Fibroblast of peridontal ligament (primary cell): Measurements from ENCODE around the gene MOB2.

Experiments used
- DNase-seq: peaks from one replicate; pipeline ENCODE4 v3.0.0-alpha.2; 2010; ENCODE audit errors: extremely low read depth

The MOB2 gene

DNA sequence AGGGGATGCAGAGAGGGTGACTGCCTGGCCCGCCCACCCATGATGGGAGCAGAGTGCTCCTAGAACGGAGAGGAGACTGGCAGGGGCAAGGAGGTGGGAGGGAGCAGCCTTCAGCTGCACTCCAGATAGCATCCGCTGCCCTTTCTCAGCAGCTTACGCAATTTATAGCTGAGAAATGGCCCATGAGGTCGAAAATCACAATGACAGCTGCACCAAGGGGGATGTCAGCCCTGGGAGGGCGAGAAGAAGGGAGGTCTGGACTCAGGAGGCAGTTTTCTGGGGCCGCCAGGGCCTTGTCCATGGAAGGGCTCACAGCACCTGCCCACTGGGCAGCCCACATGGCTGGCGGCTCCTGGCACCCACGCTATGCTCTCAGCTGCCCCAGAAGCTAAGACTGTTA, 17.6 kb upstream of the MOB2 start:
- DNase-seq = no peak

DNA sequence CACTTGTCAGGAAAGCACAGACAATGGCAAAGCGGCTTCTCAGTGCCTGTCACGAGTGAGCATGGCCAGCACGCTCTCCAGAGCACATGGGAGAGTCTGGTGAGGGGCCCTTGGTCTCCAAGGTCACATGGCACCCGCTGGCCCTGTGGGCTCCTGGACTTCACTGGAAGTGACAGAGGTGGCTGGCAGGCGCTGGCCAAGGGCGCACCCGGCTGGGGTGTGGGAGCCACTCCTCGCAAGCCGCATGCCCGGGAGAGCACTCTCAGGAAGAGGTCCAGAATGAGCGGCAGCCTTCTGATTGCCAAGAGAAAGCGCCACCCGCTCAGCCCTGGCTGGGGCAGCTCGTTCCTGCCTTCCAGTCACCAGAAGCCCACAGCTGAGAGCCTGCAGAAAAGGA, 17.1 kb upstream of the MOB2 start:
- DNase-seq = no peak

DNA sequence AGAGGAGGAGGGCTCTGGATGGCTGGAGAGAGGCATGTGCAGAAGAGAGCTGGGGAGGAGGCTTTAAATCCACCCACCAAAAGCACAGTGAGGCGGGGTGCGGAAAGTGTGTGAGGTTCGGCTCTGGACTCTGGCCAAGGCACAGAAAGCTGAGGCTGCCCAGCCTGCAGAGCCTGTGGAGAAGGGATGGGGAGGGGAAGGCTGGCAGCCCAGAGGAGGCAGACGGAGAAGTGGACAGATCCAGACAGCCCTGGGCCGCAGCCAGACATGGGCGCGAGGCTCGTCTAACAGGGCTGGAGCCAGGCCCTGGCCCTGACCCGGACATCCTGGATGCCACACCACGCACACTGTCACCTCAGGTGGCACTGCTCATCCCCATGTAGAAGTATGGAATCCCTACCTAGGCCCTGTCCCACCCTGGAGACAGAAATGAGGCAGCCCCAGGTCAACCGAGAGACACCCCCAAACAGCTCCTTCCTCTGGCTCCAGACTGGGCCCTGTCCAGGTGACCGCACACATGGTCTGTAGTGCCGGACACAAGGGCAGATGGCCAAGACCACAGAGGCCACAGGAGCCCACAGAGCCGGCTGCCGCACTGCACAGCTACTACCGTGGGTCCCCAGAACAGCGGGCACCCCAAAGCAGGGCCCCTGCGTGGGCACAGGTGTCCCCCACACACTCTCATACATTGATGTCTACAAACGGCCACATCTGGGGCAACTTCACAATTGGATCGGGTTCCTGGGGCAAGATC, 16.6 kb upstream of the MOB2 start:
- no peak for DNase-seq

DNA sequence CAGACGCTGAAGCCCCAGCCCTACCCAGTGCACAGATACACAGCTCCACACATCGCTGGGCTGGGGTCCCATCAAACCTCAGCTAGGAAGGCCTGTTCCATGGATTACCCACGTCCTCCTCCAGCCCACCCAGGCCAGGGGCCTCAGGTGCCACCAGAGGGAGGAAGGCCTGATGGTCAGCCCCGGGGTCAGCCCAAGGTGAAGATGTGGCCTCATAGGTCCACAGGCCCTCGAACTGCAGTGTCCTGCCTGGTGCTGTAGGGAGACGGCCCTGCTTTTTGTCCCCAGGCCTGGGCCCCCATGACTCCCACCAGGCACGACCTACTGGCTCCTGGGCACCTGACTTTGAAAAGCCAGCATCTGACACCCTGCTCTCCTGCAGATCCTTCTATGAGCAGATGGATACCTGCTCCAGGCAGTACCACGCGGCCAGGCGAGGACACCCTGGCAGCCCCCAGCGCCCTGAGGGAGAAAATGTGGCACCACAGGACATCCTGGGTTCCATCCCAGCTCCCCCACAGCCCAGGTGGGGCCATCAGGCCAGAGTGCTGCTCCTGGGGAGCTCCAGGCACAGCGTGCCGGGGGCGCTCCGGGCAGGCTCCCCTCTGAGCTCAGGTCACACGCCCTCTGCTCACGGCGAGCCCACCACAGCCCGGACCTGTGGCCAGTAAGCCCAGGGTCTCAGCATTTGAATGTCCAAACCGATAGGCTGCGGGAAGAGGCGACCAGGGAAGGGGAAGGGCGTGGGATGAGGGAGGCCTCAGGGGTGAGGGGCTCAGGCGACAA, 15.8 kb upstream of the MOB2 start:
- DNase-seq = no peak

DNA sequence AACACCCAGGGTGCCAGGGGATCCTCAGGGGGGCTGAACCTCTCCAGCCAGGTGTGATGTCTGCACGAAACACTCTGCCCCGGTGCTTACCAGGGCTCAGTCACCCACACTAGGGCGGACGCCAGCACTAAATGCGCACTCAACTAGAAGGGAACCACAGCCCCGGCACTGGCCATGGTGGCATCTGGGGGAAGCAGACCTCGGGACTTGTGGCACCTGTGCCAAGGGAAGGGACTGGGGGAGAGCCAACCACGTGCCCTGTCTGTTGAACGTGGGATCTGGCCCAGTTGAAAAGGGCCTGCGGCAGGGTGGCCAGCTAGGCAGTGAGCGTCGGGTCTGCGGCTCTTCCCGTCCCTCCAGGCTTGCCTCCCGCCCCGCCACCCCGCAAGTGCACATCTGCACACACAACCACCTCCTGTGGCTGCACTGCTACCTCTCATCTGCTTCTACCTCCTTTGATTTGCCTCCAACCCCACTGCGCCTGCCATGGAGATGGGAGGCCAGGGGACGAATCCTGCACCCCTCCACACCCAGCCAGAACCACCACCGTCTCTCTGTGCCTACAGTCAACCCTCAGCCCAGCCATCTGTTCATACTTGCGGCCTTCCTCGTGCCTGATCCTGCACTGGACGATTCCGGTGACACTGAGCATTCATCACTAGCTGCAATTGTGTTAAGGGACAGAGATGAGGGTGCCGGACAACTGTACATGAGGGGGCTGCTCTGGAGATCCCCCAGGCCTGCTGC, 15.0 kb upstream of the MOB2 start:
- no peak for DNase-seq

DNA sequence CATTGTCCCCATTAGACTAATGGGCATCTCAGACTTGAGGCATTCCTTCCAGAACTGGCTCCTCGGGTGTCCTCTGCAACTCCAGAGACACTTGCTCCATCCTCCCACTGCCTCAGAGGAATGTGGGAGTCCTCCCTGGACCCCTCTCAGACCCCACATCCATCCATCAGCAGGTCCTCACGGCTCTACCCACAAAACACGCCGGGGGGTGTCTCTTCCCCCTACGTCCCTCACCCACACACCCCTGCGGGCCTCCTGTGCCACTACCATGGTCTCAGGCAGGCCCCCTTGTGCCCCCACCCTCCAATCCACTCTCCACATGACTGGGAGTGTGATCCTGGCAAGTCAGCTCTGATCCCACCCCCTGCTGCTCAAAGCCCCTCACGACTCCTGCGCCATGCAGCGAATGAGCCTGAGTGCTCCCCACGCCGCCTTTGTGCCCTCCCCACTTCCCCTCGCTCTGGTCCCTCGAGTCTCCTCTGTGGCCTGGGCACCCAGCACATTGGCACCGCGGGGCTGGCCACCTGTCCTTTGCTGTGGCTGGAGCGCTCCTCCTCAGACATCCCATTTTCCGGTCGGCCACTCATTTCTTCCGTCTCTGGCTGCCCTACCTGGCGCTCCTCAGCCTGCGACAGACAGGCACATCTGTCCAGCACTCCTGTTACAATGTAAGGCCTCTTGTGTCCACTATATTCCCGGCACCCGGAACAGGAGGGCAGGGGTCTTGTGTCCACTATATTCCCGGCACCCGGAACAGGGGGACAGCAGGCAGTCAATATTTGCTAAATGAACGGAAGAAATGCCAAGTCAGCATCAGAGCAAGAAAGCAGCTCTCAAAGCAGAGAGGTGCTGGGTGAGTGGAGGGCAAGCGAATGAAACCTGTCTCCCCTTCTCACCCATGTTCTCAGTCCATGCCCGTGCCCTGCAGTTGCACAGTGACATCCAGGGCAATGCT, 14.2 kb upstream of the MOB2 start:
- DNase-seq = no peak

DNA sequence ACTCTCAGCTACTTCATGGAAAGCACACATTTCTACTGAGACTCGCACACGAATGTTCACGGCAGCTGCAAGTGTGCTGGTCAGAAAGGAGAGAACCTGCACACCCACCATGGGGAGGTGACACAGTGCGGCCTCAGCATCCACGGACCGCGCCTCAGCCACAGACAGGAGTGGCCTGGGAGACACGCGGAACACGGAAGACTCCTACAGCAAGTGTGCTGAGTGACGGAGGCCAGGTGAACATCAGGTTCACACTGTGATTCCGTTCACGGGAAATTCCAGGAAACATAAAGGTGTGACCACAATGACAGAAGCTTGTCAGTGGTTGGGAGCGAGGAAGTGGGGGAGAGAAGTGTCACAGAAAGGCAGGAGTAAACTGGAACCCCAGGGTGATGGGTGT, 13.3 kb upstream of the MOB2 start:
- no peak for DNase-seq

DNA sequence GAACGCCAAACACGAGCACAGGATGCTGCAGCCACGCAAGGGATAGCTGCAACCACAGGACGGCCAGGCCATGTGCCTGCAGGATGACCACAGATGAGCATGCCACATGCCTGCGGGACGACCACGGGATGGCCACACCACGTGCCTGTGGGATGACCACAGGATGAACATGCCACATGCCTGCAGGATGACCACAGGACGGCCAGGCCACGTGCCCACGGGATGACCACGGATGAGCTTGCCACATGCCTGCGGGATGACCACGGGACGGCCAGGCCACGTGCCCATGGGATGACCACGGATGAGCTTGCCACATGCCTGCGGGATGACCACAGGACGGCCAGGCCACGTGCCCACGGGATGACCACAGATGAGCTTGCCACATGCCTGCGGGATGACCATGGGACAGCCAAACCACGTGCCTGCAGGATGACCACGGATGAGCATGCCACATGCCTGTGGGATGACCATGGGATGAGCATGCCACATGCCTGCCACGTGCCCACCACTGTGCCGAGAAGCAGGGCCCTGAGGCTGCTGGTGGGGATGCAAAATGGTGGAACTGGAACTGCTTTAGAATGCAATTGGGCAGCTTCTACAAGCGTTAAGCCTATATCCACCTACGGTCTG, 12.8 kb upstream of the MOB2 start:
- DNase-seq = no peak

DNA sequence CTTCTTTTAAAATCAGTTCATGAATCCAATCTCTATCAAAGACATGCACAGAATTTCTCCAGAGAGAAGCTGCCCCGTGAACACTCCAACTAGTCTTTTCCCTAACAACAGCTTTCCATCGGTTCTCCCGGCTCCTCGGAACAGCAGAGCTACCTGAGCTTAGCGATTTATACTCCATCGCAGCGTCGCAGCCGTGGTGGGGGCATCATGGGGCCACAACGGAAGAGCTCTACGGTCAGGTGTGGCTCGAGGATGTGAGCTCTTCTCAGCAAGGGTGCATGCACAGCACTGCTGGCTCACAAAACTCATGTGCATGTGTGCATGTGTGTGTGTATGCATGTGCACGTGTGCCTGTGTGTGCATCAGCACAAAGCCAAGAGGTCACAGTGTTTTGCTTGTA, 11.7 kb upstream of the MOB2 start:
- DNase-seq = no peak

DNA sequence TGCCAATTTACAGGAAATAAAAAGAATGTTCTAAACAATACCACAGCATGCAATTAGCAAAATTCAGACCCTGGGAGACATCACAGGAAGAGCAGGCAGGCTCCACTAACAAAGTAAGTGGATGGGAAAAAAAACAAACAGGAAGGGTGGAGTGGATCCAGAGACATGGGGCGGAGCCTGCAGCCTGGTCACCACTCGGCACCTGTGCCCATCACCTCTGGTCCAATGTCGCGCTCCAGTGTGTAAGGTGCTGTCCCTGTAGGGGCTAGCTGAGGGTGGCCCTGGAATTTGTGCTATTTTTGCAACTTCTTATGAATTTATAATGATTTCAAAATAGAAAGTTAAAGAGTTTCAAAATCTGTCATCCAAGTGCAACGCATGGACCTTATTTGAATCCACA, 11.0 kb upstream of the MOB2 start:
- DNase-seq = no peak

DNA sequence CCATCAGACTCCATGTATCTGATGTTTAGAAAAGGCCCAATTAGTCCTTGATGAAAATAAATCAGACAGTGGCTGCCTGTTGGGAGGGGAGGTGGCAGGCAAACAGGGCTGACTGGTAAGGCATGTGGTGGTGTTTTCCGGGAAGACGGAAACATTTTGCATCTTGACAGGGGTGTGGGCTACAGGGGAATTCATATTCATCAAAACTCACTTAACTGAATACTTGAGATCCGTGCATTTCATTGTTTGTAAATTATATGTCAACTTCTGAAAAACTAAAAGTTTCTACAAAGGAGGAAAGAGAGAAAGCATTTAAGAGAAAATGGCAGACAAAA, 10.1 kb upstream of the MOB2 start:
- no peak for DNase-seq

DNA sequence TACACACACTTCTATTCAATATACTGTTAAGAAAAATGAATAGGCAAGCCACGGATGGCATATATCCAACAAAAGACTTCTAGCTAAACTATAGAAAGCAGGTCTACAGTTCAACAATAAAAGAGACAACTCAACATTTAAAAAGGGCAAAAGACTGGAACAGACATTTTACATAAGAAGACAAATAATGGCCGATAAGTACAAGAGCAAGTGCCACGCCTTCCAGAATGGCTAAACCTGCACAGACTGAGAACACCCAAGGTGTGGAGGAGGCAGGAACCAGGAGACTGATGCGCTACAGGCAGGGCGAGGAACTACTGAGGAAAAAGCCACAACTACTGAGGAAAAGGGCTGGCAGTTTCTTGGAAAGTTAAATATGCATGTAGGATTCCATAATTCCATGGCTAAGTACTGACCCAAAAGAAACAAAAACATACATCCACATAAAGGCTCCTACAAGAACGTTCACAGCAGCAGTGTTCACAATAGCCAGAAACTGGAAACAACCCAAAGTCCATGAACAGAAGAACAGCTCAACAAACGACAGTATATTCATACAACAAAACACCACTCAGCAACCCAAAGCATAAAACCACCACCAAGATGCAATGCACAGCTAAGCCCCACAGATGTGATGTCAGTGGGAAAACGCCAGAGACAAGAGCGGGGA, 9.6 kb upstream of the MOB2 start:
- no peak for DNase-seq

DNA sequence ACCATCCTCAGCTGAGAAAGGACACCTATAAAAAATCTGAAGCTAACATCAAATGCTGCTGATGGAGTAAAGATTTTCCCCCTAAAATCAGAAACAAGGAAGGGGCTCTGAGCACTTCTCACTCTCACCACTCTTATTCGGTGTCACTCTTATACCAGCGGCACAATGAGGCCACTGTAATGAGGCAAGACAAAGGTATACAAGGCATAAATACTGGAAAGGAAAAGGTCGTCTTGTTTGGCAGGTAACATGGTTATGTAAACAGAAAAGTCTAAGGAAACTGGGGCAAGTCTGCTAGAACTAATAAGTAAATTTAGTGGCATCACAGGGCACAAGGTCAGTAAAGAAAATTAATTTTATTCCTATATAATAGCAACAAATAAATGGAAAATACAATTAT, 8.1 kb upstream of the MOB2 start:
- no peak for DNase-seq

DNA sequence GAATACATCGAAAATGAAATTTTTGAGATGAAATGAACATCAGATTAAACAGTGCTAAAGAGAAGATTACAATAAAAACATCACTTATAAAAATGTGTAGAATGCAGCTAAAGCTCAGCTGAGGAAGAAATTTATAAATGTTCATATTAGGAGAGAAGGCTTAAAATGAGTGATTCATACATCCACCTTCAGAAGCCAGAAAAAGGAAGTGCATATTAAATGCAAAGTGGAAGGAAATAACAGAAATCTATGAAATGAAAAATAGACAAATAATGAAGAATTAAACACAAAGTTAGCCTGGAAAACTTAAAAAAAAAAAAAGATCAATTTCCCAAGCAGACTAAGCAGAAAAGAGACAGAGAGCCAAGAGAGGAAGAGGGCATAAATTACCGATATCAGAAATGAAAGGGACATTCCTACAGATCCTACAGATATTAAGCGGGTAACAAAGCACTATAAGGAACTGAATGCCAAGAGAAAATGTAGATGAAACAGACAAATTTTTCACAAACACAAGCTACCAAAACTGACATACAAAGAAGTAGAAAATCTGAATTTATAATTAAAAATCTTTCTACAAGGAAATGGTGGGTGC, 7.2 kb upstream of the MOB2 start:
- no peak for DNase-seq

DNA sequence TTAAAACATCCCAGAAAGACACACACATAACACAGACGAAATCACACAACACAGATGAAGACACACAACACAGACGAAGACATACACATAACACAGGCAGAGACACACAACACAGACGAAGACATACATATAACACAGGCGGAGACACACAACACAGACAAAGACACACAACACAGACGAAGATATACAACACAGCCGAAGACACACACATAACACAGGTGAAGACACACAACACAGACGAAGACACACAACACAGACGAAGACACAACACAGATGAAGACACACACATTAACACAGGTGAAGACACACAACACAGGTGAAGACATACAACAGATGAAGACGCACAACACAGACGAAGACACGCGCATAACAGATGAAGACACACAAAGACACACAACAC, 4.8 kb upstream of the MOB2 start:
- no peak for DNase-seq

DNA sequence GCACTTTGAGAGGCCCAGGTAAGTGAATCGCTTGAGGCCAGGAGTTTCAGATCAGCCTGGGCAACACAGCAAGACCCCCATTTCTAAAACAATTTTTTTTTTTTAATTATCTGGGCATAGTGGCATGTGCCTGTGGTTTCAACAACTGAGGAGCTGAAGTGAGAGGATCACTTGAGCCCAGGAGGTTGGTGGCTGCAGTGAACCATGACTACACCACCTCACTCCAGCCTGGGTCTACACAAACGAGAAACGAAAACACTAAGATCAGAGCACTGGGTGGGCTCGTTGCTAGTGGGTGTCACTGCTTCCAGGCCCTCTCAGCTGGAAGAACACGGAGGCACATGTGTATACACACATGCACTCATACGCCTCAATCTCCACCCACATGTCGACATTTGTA, 4.1 kb upstream of the MOB2 start:
- no peak for DNase-seq

DNA sequence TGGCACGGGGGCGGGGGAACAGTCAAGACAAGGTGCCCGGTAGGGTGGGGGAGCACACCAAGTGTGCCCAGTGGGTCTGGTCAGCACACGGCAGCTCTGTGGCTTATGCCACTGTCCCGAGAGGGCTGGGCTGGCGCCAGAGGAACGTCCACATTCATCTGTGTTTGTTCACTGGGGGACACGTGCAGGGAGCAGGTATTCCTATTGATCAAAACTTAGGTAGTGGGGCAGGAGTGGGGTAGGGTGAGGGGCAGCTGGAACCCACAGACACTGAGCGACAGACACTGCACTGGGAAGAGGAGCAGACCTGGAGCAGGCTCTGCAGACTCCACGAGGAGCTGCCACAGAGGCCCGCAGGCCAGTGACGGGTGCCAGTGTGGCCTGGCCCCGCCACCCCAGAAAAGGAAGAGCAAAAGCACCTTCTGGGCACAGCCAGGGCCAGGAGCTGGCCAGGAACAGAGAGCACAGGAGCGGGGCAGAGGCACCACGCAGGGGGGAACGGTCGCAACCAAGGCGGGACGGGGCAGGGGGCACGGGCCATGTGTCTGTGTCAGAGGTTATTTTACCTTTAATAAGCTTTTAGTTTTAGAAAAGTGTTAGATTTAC, 2.1 kb upstream of the MOB2 start:
- no peak for DNase-seq

DNA sequence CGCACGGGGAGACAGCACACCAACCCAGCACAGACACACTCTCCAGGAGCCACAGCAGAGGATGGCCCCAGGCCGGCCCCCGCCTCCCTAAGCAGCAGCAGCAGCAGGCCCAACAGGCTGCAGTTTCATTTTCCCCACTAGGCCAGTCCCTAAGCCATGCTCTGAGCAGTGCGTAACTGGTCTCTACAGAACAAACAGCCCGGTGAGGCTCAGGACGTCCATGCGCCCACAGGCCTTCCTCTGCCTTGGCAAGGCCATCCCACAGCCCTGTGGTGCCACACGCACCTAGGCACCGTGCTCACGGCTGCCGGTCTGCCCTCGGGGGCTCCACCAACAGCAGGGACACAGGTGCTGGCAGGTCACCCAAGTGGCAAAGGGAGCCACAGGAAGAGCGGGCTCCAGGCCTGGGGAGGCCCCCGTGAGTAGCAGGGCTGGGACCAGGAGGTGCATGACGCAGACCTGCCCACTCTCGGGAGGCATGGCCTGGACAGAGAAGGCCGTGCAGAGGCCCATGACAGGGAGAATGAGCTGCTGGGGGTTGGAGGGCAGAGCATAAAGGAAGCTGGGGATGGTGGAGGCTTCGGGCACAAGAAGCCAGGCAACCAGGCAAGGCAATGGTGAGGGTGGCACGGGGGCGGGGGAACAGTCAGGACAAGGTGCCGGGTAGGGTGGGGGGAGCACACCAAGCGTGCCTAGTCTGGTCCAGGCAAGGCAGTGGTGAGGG, 1.4 kb upstream of the MOB2 start:
- DNase-seq = peak; percentile 8
